H7 (cell line): ENCODE data around the gene CYP2A7. TPM values are rescaled to one million over a fixed set of nuclear protein-coding genes. Genes with fewer than 3 reads are reported as not detected.
A peak's percentile ranks its signal among the peaks of the same experiment; 100 is the strongest.
"Not testable (repeated sequence)": the region's sequence is repeated elsewhere in the genome, so short reads cannot be mapped to it uniquely, and the experiment has no call there.

ENCODE experiments used
- DNase-seq: peaks from one replicate; pipeline ENCODE4 v3.0.0; 2012
- H3K27me3 ChIP-seq: 2 replicates; pipeline ENCODE4 v1.6.0; 2011; ENCODE audit warnings: mild to moderate bottlenecking, low read length; ENCODE audit not compliant: control insufficient read depth, insufficient read depth
- H3K36me3 ChIP-seq: replicated peaks from 2 replicates; pipeline ENCODE4 v1.5.1; 2011; ENCODE audit warnings: low read length; ENCODE audit not compliant: control insufficient read depth, insufficient read depth
- H3K4me3 ChIP-seq: 2 replicates; pipeline ENCODE4 v1.5.1; 2011; ENCODE audit warnings: low read depth, mild to moderate bottlenecking, control low read depth, low read length, moderate library complexity; ENCODE audit not compliant: insufficient read depth
- total RNA-seq: library from RNA; depleted of rRNA; stranded (reverse); fragments of >200 nt; shearing (Covaris generic); gene quantifications from 2 replicates; pipeline ENCODE4 v1.2.3, GENCODE V29; 2014; rRNA removed

The CYP2A7 gene, protein sequence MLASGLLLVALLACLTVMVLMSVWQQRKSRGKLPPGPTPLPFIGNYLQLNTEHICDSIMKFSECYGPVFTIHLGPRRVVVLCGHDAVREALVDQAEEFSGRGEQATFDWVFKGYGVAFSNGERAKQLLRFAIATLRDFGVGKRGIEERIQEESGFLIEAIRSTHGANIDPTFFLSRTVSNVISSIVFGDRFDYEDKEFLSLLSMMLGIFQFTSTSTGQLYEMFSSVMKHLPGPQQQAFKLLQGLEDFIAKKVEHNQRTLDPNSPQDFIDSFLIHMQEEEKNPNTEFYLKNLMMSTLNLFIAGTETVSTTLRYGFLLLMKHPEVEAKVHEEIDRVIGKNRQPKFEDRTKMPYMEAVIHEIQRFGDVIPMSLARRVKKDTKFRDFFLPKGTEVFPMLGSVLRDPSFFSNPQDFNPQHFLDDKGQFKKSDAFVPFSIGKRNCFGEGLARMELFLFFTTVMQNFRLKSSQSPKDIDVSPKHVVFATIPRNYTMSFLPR
- total RNA-seq = not detected in 2 replicates

DNA sequence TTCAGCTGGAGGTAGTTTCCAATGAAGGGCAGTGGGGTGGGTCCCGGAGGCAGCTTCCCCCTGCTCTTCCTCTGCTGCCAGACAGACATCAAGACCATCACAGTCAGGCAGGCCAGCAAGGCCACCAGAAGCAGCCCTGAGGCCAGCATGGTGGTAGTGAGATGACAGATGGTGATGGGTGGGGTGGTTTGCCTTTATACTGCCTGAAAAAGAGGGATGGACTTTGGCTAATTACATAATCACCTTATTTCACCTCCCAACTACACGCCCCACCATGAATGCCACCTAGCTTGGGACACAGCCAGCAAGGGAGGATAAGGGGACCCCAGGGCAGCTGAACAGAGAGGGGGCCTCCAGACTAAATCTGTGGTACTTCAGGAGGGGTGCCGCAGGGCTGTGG is at the start of gene CYP2A7:
Gene CYP2A7, minus strand, starts transcription at position 170 of the 400 bp plus-strand sequence. Its CDS starts 21 bp downstream, at position 149.
- H3K27me3 ChIP-seq = peaks cover 15% of the 10 kb centered on the region
- DNase-seq, H3K4me3 ChIP-seq, H3K36me3 ChIP-seq: not testable (repeated sequence)

DNA sequence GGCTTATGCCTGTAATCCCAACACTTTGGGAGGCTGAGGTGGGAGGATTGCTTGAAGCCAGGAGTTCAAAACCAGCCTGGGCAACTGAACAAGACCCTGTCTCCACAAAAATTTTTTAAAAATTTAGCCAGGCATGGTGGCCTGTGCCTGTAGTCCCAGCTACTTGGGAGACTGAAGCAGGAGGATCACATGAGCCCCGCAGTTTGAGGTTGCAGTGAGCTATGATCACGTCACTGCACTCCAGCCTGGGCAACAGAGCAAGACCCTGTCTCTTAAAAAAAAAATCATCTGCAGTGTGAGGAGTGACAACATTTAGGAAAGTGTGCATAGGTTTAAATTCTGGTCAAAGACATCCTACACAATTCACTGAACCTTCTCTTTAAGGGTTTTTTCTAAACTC is 48.8 kb upstream of the CYP2A7 start:
- H3K4me3 ChIP-seq, H3K36me3 ChIP-seq, DNase-seq, H3K27me3 ChIP-seq: not testable (repeated sequence)

DNA sequence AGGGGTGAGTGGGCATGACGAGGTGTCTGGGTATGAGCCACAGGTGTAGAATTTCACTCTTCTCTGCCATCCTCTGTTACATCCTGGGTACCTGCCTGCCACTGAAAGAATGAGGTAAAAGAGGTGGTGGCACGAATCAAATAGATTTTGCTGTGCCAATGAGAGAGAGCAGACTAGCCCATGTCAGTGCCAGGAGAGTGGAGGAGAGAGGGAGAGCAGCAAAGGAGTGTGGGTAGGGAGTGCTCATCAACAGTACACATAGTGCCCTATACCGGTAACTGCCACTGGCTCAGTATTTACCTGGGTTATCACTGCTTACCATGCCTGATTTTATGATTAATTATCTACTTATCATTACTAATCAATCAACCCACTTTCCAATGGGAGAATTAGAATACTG is 47.9 kb upstream of the CYP2A7 start:
- not testable (repeated sequence) for H3K36me3 ChIP-seq, H3K4me3 ChIP-seq, DNase-seq, H3K27me3 ChIP-seq

DNA sequence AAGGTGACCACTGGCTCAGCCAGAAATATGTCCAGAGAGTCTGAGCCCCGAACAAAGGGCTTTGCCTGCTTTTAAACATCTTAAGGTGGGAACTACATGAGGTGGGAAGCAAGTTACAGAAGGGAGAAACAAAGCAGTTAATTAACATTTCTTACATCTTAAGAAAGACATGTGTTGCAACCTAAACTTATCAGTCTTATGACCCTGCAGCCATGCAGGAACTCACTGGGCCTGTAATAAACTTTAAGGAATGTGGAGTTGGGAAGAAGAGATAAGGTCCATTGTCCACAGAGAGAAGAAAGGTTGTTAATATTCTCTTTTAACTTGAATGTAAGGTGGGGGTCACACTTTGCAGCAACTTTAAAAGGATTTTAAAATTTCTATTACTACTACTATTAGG is 46.8 kb upstream of the CYP2A7 start:
- no peaks in the 10 kb centered on the region; the same call in 1 of the 2 replicates for H3K27me3 ChIP-seq
- H3K4me3 ChIP-seq = no peak overlapping the region
- DNase-seq = no peak
- H3K36me3 ChIP-seq = no peaks in the 10 kb centered on the region

DNA sequence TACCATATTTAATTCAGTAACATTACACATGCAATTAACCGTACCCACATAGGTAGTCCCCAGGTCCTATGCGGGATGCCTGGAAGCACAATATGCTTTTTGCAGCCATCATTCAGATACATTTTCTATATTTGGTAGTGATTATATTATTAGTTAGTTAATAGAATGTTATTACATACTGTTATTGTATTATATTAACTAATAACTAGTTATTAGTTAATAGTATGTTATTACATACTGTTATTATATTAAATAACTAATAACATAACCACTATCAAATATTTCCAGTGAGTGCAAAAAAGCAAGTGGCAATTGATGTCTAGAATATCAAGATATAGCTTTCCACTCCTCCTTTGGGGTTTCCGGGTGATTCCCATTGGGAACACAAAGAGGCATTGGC is 45.5 kb upstream of the CYP2A7 start:
- DNase-seq = no peak
- H3K4me3 ChIP-seq = no peak overlapping the region
- no peaks in the 10 kb centered on the region for H3K36me3 ChIP-seq
- no peaks in the 10 kb centered on the region; the same call in 1 of the 2 replicates for H3K27me3 ChIP-seq

DNA sequence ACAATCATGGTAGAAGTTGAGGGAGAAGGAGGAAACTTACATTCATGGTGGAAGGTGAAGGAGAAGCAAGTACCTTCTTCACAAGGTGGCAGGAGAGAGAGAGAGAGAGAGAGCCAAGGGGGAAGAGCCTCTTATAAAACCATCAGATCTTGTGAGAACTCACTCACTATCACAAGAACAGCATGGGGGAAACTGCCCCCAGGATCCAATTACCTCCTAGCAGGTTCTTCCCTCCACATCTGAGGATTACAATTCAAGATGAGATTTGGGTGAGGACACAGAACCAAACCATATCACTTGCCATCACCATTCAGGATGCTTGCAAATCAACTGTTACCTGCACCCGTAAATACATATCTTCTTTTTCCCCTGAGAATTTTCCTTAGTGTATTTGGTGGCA is 44.2 kb upstream of the CYP2A7 start:
- not testable (repeated sequence) for H3K27me3 ChIP-seq, H3K4me3 ChIP-seq, H3K36me3 ChIP-seq, DNase-seq

DNA sequence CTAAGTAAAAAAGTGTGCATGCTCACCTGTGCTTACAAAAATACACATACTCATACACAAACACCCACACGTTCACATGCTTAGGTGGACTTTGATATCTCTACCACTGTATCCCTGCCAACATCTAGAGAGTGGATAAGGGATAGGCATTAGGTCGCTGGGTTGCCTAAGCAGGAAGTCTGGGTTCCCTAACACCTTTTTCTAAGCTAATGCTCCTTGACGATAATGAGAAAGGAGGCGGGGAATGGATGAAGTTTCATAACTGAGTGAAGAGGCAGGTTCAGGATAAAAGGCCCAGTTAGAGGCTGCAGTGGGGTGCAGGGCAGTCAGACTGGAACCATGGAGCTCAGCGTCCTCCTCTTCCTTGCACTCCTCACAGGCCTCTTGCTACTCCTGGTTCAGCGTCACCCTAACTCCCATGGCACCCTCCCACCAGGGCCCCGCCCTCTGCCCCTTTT is 41.9 kb upstream of the CYP2A7 start:
- no peaks in the 10 kb centered on the region for H3K36me3 ChIP-seq

DNA sequence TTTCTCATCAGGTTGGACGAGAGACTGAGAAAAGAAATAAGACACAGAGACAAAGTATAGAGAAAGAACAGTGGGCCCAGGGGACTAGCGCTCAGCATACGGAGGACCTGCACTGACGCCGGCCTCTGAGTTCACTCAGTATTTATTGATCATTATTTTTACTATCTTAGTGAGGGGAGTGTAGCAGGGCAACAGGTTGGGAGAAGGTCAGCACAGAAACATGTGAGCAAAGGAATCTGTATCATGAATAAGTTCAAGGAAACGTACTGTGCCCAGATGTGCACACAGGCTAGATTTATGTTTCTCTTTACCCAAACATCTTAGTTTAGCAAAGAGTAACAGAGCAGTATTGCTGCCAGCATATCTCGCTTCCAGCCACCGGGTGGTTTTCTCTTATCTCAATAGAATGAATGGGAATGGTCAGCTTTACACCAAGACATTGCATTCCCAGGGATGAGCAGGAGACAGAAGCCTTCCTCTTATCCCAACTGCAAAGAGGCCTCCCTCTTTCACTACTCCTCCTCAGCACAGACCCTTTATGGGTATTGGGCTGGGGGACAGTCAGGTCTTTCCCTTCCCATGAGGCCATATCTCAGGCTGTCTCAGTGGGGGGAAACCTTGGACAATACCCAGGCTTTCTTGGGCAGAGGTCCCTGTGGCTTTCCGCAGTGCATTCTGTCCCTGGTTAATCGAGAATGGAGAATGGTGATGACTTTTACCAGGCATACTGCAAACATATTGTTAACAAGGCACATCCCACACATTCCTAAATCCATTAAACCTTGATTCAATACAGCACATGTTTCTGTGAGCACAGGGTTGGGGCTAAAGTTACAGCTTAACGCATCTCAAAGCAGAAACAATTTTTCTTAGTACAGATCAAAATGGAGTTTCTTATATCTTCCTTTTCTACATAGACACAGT is 40.5 kb upstream of the CYP2A7 start:
- DNase-seq, H3K36me3 ChIP-seq, H3K4me3 ChIP-seq, H3K27me3 ChIP-seq: not testable (repeated sequence)

More for the DNA sequence above, 41.9 kb upstream of the CYP2A7 start:
- H3K27me3 ChIP-seq = no peaks in the 10 kb centered on the region; the same call in 1 of the 2 replicates
- DNase-seq = no peak
- H3K4me3 ChIP-seq = no peak overlapping the region

DNA sequence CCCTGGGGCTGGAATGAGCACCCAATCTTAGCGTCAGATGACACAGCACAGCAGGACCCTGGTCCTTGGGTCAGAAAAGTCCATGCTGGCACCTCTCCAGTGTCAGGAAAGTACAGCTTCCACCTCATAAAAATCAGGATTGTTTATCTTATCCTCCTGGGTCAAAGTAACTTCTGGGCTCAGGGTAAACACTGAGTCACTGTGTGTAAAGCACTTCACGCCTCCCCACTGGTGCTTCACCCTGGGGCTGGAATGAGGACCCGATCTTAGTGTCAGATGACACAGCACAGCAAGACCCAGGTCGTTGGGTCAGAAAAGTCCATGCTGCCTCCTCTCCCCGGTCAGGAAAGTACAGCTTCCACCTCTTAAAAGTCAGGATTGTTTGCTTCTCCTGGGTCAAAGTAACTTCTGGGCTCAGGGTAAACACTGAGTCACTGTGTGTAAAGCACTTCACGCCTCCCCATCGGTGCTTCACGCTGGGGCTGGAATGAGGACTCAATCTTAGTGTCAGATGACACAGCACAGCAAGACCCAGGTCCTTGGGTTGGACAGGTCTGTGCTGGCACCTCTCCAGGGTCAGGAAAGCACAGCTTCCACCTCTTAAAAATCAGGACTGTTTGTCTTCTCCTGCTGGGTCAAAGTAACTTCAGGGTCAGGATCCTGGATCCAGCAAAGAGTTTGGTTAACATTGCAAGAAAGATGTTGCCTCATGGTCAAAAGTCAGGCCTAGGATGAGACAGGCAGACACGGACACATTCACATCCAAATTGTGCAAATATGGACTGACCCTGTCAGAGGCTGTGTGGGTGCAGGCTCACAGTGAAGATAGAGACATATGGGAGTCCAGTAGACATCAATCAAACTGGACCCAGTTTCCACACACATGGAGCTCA is 39.2 kb upstream of the CYP2A7 start:
- no peak overlapping the region for H3K4me3 ChIP-seq
- no peaks in the 10 kb centered on the region for H3K36me3 ChIP-seq
- no peak for DNase-seq
- no peaks in the 10 kb centered on the region; the same call in 1 of the 2 replicates for H3K27me3 ChIP-seq

DNA sequence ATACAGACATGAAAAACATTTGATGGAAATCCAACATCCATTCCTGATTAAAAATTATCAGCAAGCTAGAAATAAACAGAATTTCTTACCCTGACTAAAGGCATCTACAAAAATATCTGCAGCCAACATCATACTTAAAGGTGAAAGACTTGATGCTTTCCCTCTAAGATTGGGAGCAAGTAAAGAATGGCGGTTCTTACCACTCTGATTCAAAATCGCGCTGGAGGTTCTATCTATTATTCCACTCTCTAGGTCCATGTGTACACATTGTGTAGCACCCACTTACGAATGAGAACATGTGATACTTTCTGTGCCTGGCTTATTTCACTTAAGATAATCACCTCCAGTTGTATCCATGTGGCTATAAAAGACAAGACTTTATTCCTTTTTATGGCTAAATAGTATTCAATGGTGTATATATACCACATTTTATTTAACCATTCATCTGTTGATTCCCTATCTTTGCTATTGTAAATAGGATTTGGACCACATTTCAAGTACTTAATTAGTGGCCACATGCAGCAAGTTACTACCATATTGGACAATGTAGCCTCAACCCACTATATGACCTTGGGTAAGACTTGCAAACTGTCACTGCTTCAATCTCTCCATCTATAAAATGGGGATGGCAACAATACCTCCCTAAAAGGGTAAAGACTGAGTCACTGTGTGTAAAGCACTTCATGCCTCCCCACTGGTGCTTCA is 38.4 kb upstream of the CYP2A7 start:
- H3K4me3 ChIP-seq = no peak overlapping the region
- H3K27me3 ChIP-seq = no peaks in the 10 kb centered on the region; the same call in 1 of the 2 replicates
- no peaks in the 10 kb centered on the region for H3K36me3 ChIP-seq
- no peak for DNase-seq

DNA sequence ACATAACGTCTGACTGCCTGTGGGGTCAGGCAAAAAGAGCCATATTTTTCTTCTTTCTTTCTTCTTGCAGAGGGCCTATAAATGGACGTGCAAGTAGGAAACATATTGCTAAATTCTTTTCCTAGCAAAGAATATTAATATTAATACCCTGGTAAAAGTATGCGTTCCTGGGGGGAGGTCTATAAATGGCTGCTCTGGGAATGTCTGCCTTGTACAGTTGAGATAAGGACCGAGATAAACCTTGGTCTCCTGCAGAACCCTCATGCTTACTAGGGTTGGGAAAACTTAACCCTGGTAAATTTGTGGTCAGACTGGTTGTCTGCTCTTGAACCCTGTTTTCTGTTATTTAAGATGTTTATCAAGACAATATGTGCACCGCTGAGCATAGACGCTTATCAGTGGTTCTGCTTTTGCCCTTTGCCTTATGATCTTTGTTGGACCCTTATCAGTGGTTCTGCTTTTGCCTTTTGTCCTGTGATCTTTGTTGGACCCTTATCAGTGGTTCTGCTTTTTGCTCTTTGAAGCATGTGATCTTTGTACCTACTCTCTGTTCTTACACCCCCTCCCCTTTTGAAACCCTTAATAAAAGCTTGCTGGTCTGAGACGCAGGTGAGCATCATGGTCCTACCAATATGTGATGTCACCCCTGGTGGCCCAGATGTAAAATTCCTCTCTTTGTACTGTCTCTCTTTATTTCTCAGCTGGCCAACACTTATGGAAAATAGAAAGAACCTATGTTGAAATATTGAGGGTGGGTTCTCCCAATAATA is 37.7 kb upstream of the CYP2A7 start:
- not testable (repeated sequence) for H3K27me3 ChIP-seq, DNase-seq, H3K4me3 ChIP-seq, H3K36me3 ChIP-seq

DNA sequence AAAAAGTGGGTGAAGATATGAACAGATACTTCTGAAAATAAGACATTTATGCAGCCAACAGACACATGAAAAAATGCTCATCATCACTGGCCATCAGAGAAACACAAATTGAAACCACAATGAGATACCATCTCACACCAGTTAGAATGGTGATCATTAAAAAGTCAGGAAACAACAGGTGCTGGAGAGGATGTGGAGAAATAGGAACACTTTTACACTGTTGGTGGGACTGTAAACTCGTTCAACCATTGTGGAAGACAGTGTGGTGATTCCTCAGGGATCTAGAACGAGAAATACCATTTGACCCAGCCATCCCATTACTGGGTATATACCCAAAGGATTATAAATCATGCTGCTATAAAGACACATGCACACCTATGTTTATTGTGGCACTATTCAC is 36.3 kb upstream of the CYP2A7 start:
- not testable (repeated sequence) for H3K27me3 ChIP-seq, H3K4me3 ChIP-seq, H3K36me3 ChIP-seq, DNase-seq

DNA sequence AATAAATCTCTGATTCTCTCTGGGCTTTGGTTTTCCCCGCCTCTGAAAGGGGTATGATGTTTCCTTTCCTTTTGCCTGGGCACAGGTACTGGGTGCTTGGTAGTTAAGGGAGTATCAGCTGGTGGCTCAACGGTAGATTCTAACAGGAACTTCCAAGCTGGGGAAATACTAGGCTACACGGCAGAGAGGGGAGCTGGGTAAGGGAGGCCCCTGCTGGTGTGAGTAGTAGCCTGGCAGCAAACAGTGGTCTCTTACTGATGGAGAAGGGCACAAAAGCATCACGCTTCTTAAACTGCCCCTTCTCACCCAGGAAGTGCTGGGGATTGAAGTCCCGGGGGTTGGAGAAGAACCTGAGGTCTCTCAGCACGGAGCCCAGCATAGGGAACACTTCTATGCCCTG is 26.9 kb upstream of the CYP2A7 start:
- Histone ChIP-seq H3K36me3 (no peaks in the 10 kb centered on the region), H3K27me3 (no peaks in the 10 kb centered on the region; the same call in 1 of the 2 replicates), H3K4me3 (peak overlapping the region; percentile 42; the same call in 1 of the 2 replicates)
- DNase-seq = peak; percentile 45
